HEK293T (cell line): Measurements from ENCODE around the gene BAIAP2.

Experiments
- CTCF ChIA-PET: fragments of 350-600 bp; formaldehyde crosslinking; extraction: SDS; loops from one replicate; lab custom pipeline; 2021; ENCODE audit warnings: antibody characterized with exemption, inconsistent platforms; lab: Yijun Ruan, JAX
- POLR2A ChIA-PET: fragments of 350-600 bp; formaldehyde crosslinking; extraction: SDS; loops from one replicate; lab custom pipeline; 2020; ENCODE audit warnings: antibody characterized with exemption, inconsistent platforms; lab: Yijun Ruan, JAX
- DNase-seq: peaks from one replicate; pipeline ENCODE4 v3.0.0; 2012; ENCODE audit warnings: mixed read lengths; ENCODE audit errors: extremely low spot score
- ARNT ChIP-seq: fragments of 450-650 bp; IDR thresholded peaks from 2 replicates; pipeline ENCODE4 v1.6.1; 2017; ENCODE audit warnings: mild to moderate bottlenecking
- BHLHE40 ChIP-seq: fragments of 450-650 bp; IDR thresholded peaks from 2 replicates; pipeline ENCODE4 v1.6.1; 2016; ENCODE audit warnings: mild to moderate bottlenecking, moderate library complexity, borderline replicate concordance
- CTBP1 ChIP-seq: fragments of 450-650 bp; IDR thresholded peaks from 2 replicates; pipeline ENCODE4 v1.6.1; 2016; ENCODE audit warnings: borderline replicate concordance
- ELF4 ChIP-seq: fragments of 450-650 bp; IDR thresholded peaks from 2 replicates; pipeline ENCODE4 v1.6.1; 2017; ENCODE audit warnings: antibody characterized with exemption
- FOXA1 ChIP-seq: fragments of 450-650 bp; IDR thresholded peaks from 2 replicates; pipeline ENCODE4 v1.6.1; 2016; ENCODE audit warnings: mild to moderate bottlenecking
- FOXK2 ChIP-seq: fragments of 450-650 bp; IDR thresholded peaks from 2 replicates; pipeline ENCODE4 v1.6.1; 2016; ENCODE audit warnings: mild to moderate bottlenecking
- FOXM1 ChIP-seq: fragments of 450-650 bp; IDR thresholded peaks from 2 replicates; pipeline ENCODE4 v1.6.1; 2017; ENCODE audit warnings: mild to moderate bottlenecking, borderline replicate concordance
- HDGF ChIP-seq: fragments of 450-650 bp; IDR thresholded peaks from 2 replicates; pipeline ENCODE4 v1.6.1; 2017; ENCODE audit warnings: antibody characterized with exemption, borderline replicate concordance
- L3MBTL2 ChIP-seq: fragments of 450-650 bp; conservative IDR thresholded peaks from 2 replicates; pipeline ENCODE4 v1.6.1; 2016; ENCODE audit warnings: mild to moderate bottlenecking
- LEF1 ChIP-seq: fragments of 450-650 bp; IDR thresholded peaks from 2 replicates; pipeline ENCODE4 v1.6.1; 2017; ENCODE audit warnings: mild to moderate bottlenecking, borderline replicate concordance
- NFRKB ChIP-seq: fragments of 450-650 bp; IDR thresholded peaks from 2 replicates; pipeline ENCODE4 v1.6.1; 2016; ENCODE audit warnings: mild to moderate bottlenecking, moderate library complexity
- PKNOX1 ChIP-seq: fragments of 450-650 bp; IDR thresholded peaks from 2 replicates; pipeline ENCODE4 v1.6.1; 2016
- SP1 ChIP-seq: fragments of 450-650 bp; IDR thresholded peaks from 2 replicates; pipeline ENCODE4 v1.6.1; 2017
- SUZ12 ChIP-seq: fragments of 450-650 bp; IDR thresholded peaks from 2 replicates; pipeline ENCODE4 v1.6.1; 2016; ENCODE audit warnings: mild to moderate bottlenecking
- TARDBP ChIP-seq: fragments of 450-650 bp; IDR thresholded peaks from 2 replicates; pipeline ENCODE4 v1.6.1; 2016
- ZNF384 ChIP-seq: fragments of 450-650 bp; IDR thresholded peaks from 2 replicates; pipeline ENCODE4 v1.6.1; 2016

The BAIAP2 gene

GRCh38 chr17:81091154-81091553 lies 56.2 kb downstream of the BAIAP2 start:
- no peak for DNase-seq
- POLR2A ChIA-PET = no interaction called here
- CTCF ChIA-PET = interaction anchor here (0.6 to 1.4 kb wide), 2 partner anchors 67 to 107 kb away, joined by 3 to 4 read pairs; no protein-coding TSS in a partner anchor
- no peak for TF ChIP-seq BHLHE40
- TF ChIP-seq ELF4 = no peak
- no peak for TF ChIP-seq CTBP1
- TF ChIP-seq L3MBTL2 = no peak
- no peak for TF ChIP-seq HDGF
- no peak for TF ChIP-seq FOXA1
- no peak for TF ChIP-seq PKNOX1

- ChIA-PET CTCF (interaction anchor here (0.6 to 1.4 kb wide), 3 partner anchors 34 to 106 kb away, joined by 3 to 7 read pairs (median 4); no protein-coding TSS in a partner anchor), POLR2A (interaction anchor here (1.3 kb wide), 1 partner anchor 56 kb away, joined by 4 read pairs; the partner anchor contains the start of gene BAIAP2)
- no peak for DNase-seq
- TF ChIP-seq ELF4 = no peak
- TF ChIP-seq TARDBP = no peak
- TF ChIP-seq HDGF = no peak
- TF ChIP-seq NFRKB = no peak
- TF ChIP-seq SUZ12 = no peak
- TF ChIP-seq SP1 = no peak
- TF ChIP-seq FOXM1 = no peak
- TF ChIP-seq PKNOX1 = no peak
- no peak for TF ChIP-seq L3MBTL2
- no peak for TF ChIP-seq FOXK2
- no peak for TF ChIP-seq FOXA1
These were observed 57.0 kb downstream of the BAIAP2 start for GRCh38 chr17:81091774-81092517.

GRCh38 chr17:81092518-81093095 lies 57.7 kb downstream of the BAIAP2 start:
- DNase-seq = no peak
- CTCF ChIA-PET = interaction anchor here (1.1 to 1.4 kb wide), 2 partner anchors 35 to 69 kb away, joined by 4 to 7 read pairs; no protein-coding TSS in a partner anchor
- POLR2A ChIA-PET = interaction anchor here (1.3 kb wide), 1 partner anchor 57 kb away, joined by 4 read pairs; the partner anchor contains the start of gene BAIAP2
- TF ChIP-seq FOXK2 = no peak
- no peak for TF ChIP-seq FOXA1
- TF ChIP-seq ARNT = no peak
- no peak for TF ChIP-seq NFRKB
- TF ChIP-seq PKNOX1 = no peak
- no peak for TF ChIP-seq TARDBP
- TF ChIP-seq FOXM1 = no peak
- no peak for TF ChIP-seq L3MBTL2
- no peak for TF ChIP-seq SUZ12
- TF ChIP-seq LEF1 = no peak
- TF ChIP-seq ELF4 = no peak
- no peak for TF ChIP-seq HDGF
- TF ChIP-seq SP1 = no peak
- TF ChIP-seq ZNF384 = no peak
- no peak for TF ChIP-seq BHLHE40

GRCh38 chr17:81093619-81094508 lies 58.9 kb downstream of the BAIAP2 start:
- TF ChIP-seq HDGF (no peak), BHLHE40 (no peak), FOXM1 (no peak), PKNOX1 (no peak), NFRKB (no peak), TARDBP (no peak), ZNF384 (no peak), SUZ12 (no peak), FOXK2 (no peak), FOXA1 (no peak), L3MBTL2 (no peak), ELF4 (no peak), ARNT (no peak), CTBP1 (no peak), SP1 (no peak)
- ChIA-PET POLR2A (interaction anchor here (1.0 to 1.8 kb wide), 2 partner anchors 59 to 639 kb away, joined by 3 to 8 read pairs; no protein-coding TSS in a partner anchor), CTCF (interaction anchor here (1.2 kb wide), 1 partner anchor 70 kb away, joined by 9 read pairs; no protein-coding TSS in a partner anchor)
- DNase-seq = no peak
